ENCODE results near the gene ERF. TPM values are rescaled to one million over a fixed set of nuclear protein-coding genes. Genes with fewer than 3 reads are reported as not detected.

The ERF gene
- total RNA-seq = 42.1 TPM
- long read RNA-seq, partial matches to known transcripts = 0 of 4 reads
- long read RNA-seq, other reads (novel, unspliced or antisense) = 0 of 4 reads

GRCh38 chr19:42254850-42255765 lies at the start of gene ERF:
Gene ERF, minus strand, starts transcription at chr19:42255128. Its CDS starts 129 bp downstream, at chr19:42254999.
- intact Hi-C loops (cut with DNase I) = no loop called here
- ATAC-seq (ENCODE audit: poor library complexity) = peak; percentile 82
- DNase-seq = peak; percentile 97

- intact Hi-C loops (cut with DNase I) = no loop called here
- ATAC-seq (ENCODE audit: poor library complexity) = no peak
- no peak for DNase-seq
These were observed 48.9 kb upstream of the ERF start for GRCh38 chr19:42303876-42304275.

- DNase-seq (no peak), ATAC-seq (ENCODE audit: poor library complexity) (no peak)
- intact Hi-C loops (cut with DNase I) = no loop called here
These were observed 48.2 kb upstream of the ERF start for GRCh38 chr19:42303101-42303464.

GRCh38 chr19:42301646-42302203 lies 46.8 kb upstream of the ERF start, which contains the start of gene PRR19:
Gene PRR19, plus strand, starts transcription at chr19:42302132. Its CDS starts 7,453 bp downstream, at chr19:42309585.
- intact Hi-C loops (cut with DNase I) = no loop called here
- no peak for DNase-seq
- peak; percentile 29 for ATAC-seq (ENCODE audit: poor library complexity)

- no peak for ATAC-seq (ENCODE audit: poor library complexity)
- no peak for DNase-seq
- intact Hi-C loops (cut with DNase I) = no loop called here
These were observed 42.1 kb upstream of the ERF start for GRCh38 chr19:42297039-42297438.

GRCh38 chr19:42295831-42296525 lies 41.0 kb upstream of the ERF start:
- DNase-seq = peak; percentile 91
- intact Hi-C loops (cut with DNase I) = no loop called here
- peak; percentile 86 for ATAC-seq (ENCODE audit: poor library complexity)

GRCh38 chr19:42295342-42295741 lies 40.4 kb upstream of the ERF start:
- ATAC-seq (ENCODE audit: poor library complexity) = no peak
- no peak for DNase-seq
- intact Hi-C loops (cut with DNase I) = no loop called here

GRCh38 chr19:42294471-42295137 lies 39.7 kb upstream of the ERF start:
- intact Hi-C loops (cut with DNase I) = no loop called here
- ATAC-seq (ENCODE audit: poor library complexity) (no peak), DNase-seq (no peak)

GRCh38 chr19:42293948-42294347 lies 39.0 kb upstream of the ERF start:
- DNase-seq (no peak), ATAC-seq (ENCODE audit: poor library complexity) (no peak)
- intact Hi-C loops (cut with DNase I) = no loop called here

- ATAC-seq (ENCODE audit: poor library complexity) (no peak), DNase-seq (no peak)
- intact Hi-C loops (cut with DNase I) = no loop called here
These were observed 38.6 kb upstream of the ERF start for GRCh38 chr19:42293540-42293939.

- intact Hi-C loops (cut with DNase I) = no loop called here
- DNase-seq = no peak
These were observed 38.0 kb upstream of the ERF start for GRCh38 chr19:42292963-42293362.

GRCh38 chr19:42292042-42292960 lies 37.4 kb upstream of the ERF start:
- intact Hi-C loops (cut with DNase I) = no loop called here
- DNase-seq (no peak), ATAC-seq (ENCODE audit: poor library complexity) (no peak)

More at GRCh38 chr19:42292963-42293362, 38.0 kb upstream of the ERF start:
- no peak for ATAC-seq (ENCODE audit: poor library complexity)

GRCh38 chr19:42291435-42291810 lies 36.5 kb upstream of the ERF start:
- DNase-seq = no peak
- intact Hi-C loops (cut with DNase I) = no loop called here

GRCh38 chr19:42290523-42291434 lies 35.9 kb upstream of the ERF start:
- no peak for ATAC-seq (ENCODE audit: poor library complexity)
- DNase-seq = no peak
- intact Hi-C loops (cut with DNase I) = no loop called here

More at GRCh38 chr19:42291435-42291810, 36.5 kb upstream of the ERF start:
- ATAC-seq (ENCODE audit: poor library complexity) = no peak

GRCh38 chr19:42290136-42290522 lies 35.2 kb upstream of the ERF start:
- intact Hi-C loops (cut with DNase I) = no loop called here
- ATAC-seq (ENCODE audit: poor library complexity) = no peak
- DNase-seq = no peak

- DNase-seq = no peak
- intact Hi-C loops (cut with DNase I) = no loop called here
These were observed 34.7 kb upstream of the ERF start for GRCh38 chr19:42289556-42290041.

More at GRCh38 chr19:42289556-42290041, 34.7 kb upstream of the ERF start:
- ATAC-seq (ENCODE audit: poor library complexity) = no peak
